Astrocyte (in vitro differentiated cells and primary cell): Measurements from ENCODE around the gene SHOX. TPM values are rescaled to one million over a fixed set of nuclear protein-coding genes. Genes with fewer than 3 reads are reported as not detected.

ENCODE experiments used
- DNase-seq: peaks from one replicate; pipeline ENCODE4 v3.0.0-alpha.2; 2010; ENCODE audit warnings: low read depth
- FAIRE-seq: peaks from 2 replicates; lab custom pipeline; 2011; peaks lifted over from hg19 to GRCh38; lab: Jason Lieb, UNC
- H2AFZ ChIP-seq: 2 replicates; pipeline ENCODE4 v1.6.0; 2012; ENCODE audit warnings: low read depth, low read length, inconsistent platforms
- H3K27ac ChIP-seq: 2 replicates; pipeline ENCODE4 v1.5.1; 2011; ENCODE audit warnings: low read depth, low read length, inconsistent platforms
- H3K27me3 ChIP-seq: 2 replicates; pipeline ENCODE4 v1.6.0; 2011; ENCODE audit warnings: low read length, inconsistent platforms; ENCODE audit not compliant: insufficient read depth
- H3K36me3 ChIP-seq: 2 replicates; pipeline ENCODE4 v1.5.1; 2011; ENCODE audit warnings: low read length, inconsistent platforms; ENCODE audit not compliant: insufficient read depth
- H3K4me1 ChIP-seq: 2 replicates; pipeline ENCODE4 v1.5.1; 2011; ENCODE audit warnings: low read length, inconsistent platforms; ENCODE audit not compliant: insufficient read depth
- H3K4me2 ChIP-seq: 2 replicates; pipeline ENCODE4 v1.6.0; 2012; ENCODE audit warnings: low read length, inconsistent platforms
- H3K4me3 ChIP-seq: 2 replicates; pipeline ENCODE4 v1.5.1; 2011; ENCODE audit warnings: low read depth, mild to moderate bottlenecking, low read length, inconsistent platforms; ENCODE audit not compliant: insufficient read depth
- H3K79me2 ChIP-seq: 2 replicates; pipeline ENCODE4 v1.6.0; 2012; ENCODE audit warnings: mild to moderate bottlenecking, low read length, inconsistent platforms; ENCODE audit not compliant: insufficient read depth
- H3K9ac ChIP-seq: 2 replicates; pipeline ENCODE4 v1.6.0; 2012; ENCODE audit warnings: mild to moderate bottlenecking, low read length, inconsistent platforms
- H3K9me3 ChIP-seq: 2 replicates; pipeline ENCODE4 v1.5.1; 2012; ENCODE audit warnings: low read depth, mild to moderate bottlenecking, low read length, inconsistent platforms; ENCODE audit not compliant: insufficient read depth
- H4K20me1 ChIP-seq: 2 replicates; pipeline ENCODE4 v1.6.0; 2012; ENCODE audit warnings: low read length, inconsistent platforms; ENCODE audit not compliant: insufficient read depth
- H3K27ac Mint-ChIP-seq: one replicate; pipeline ENCODE4 v1.8.0; 2021; ENCODE audit warnings: mild to moderate bottlenecking, mixed read lengths; ENCODE audit not compliant: unreplicated experiment
- H3K27me3 Mint-ChIP-seq: one replicate; pipeline ENCODE4 v1.8.0; 2021; ENCODE audit warnings: low read depth, mixed read lengths; ENCODE audit not compliant: unreplicated experiment
- H3K36me3 Mint-ChIP-seq: one replicate; pipeline ENCODE4 v1.8.0; 2021; ENCODE audit warnings: low read depth, mixed read lengths; ENCODE audit not compliant: unreplicated experiment
- H3K4me1 Mint-ChIP-seq: one replicate; pipeline ENCODE4 v1.8.0; 2021; ENCODE audit warnings: low read depth, mixed read lengths; ENCODE audit not compliant: unreplicated experiment
- H3K4me3 Mint-ChIP-seq: one replicate; pipeline ENCODE4 v1.8.0; 2021; ENCODE audit warnings: mild to moderate bottlenecking, moderate library complexity, mixed read lengths; ENCODE audit not compliant: unreplicated experiment
- H3K9me3 Mint-ChIP-seq: one replicate; pipeline ENCODE4 v1.8.0; 2021; ENCODE audit warnings: mild to moderate bottlenecking, mixed read lengths; ENCODE audit not compliant: unreplicated experiment
- CTCF ChIP-seq: IDR thresholded peaks from 2 replicates; pipeline ENCODE4 v1.5.1; 2011; ENCODE audit warnings: low read depth, mild to moderate bottlenecking, inconsistent platforms, low read length, moderate library complexity; ENCODE audit not compliant: insufficient read depth
- EZH2 ChIP-seq: IDR thresholded peaks from 2 replicates; pipeline ENCODE4 v1.6.1; 2012; ENCODE audit warnings: mild to moderate bottlenecking, low read length, inconsistent platforms; ENCODE audit not compliant: insufficient read depth
- total RNA-seq: library from RNA; stranded (reverse); gene quantifications from 2 replicates; pipeline ENCODE4 v1.2.1, GENCODE V29; 2021

The SHOX gene
- total RNA-seq, 1 donor from 2014 or later: not detected

- no peaks in the 10 kb centered on the region for H3K36me3 ChIP-seq
- no peak overlapping the region for H3K9ac ChIP-seq
- H3K79me2 ChIP-seq: no peaks in the 10 kb centered on the region
- Mint-ChIP-seq H3K4me1 (no peaks in the 10 kb centered on the region), H3K4me3 (no peak overlapping the region), H3K27me3 (no peaks in the 10 kb centered on the region), H3K36me3 (no peaks in the 10 kb centered on the region), H3K9me3 (peaks cover 17% of the 10 kb centered on the region), H3K27ac (no peak overlapping the region)
- DNase-seq (no peak), FAIRE-seq (no peak)
- H3K27ac ChIP-seq: no peak overlapping the region
- no peaks in the 10 kb centered on the region for H4K20me1 ChIP-seq
- H3K27me3 ChIP-seq: no peaks in the 10 kb centered on the region
- peaks cover 13% of the 10 kb centered on the region for H3K9me3 ChIP-seq
- H3K4me3 ChIP-seq: no peak overlapping the region
- no peak overlapping the region for H3K4me2 ChIP-seq
- H2AFZ ChIP-seq: no peak overlapping the region
- no peaks in the 10 kb centered on the region for H3K4me1 ChIP-seq
- TF ChIP-seq EZH2 (no peak), CTCF (no peak)
Observed at GRCh38 chrX:701673-702072, 71.1 kb downstream of the SHOX start.

DNA sequence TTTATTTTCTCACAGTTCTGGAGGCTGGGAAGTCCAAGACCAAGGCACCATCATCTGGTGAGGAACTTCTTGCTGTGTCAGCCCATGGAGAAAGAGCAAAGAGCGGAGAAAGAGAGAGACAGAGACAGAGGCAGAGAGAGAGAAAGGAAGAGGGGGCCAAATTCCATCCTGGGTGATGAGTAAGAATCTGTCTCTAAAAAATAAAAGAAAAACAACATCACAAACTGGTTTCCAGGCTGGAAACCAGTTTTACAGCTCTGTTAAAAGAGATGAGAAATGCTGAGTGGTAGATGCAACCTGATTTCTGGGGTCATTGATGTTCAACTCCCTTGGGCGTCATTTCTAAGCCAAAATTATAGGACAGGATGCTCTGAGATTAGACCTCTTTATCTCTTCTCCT, 72.9 kb downstream of the SHOX start:
- H3K4me1 Mint-ChIP-seq: no peaks in the 10 kb centered on the region
- no peak overlapping the region for H3K27ac Mint-ChIP-seq
- H3K27me3 ChIP-seq: no peaks in the 10 kb centered on the region
- no peak overlapping the region for H3K9ac ChIP-seq
- FAIRE-seq (no peak), DNase-seq (no peak)
- no peaks in the 10 kb centered on the region for H3K79me2 ChIP-seq
- H3K9me3 Mint-ChIP-seq: peaks cover 17% of the 10 kb centered on the region
- no peaks in the 10 kb centered on the region for H3K36me3 ChIP-seq
- no peak for TF ChIP-seq CTCF
- no peak for TF ChIP-seq EZH2
- H3K27ac ChIP-seq: no peak overlapping the region
- no peak overlapping the region for H3K4me2 ChIP-seq
- H2AFZ ChIP-seq: no peak overlapping the region
- no peaks in the 10 kb centered on the region for H3K4me1 ChIP-seq
- H3K4me3 ChIP-seq: no peak overlapping the region
- no peaks in the 10 kb centered on the region for H3K27me3 Mint-ChIP-seq
- no peak overlapping the region for H3K4me3 Mint-ChIP-seq
- peaks cover 13% of the 10 kb centered on the region for H3K9me3 ChIP-seq
- no peaks in the 10 kb centered on the region for H3K36me3 Mint-ChIP-seq
- H4K20me1 ChIP-seq: no peaks in the 10 kb centered on the region

GRCh38 chrX:703866-704265, 73.3 kb downstream of the SHOX start:
- no peaks in the 10 kb centered on the region for H3K36me3 Mint-ChIP-seq
- no peaks in the 10 kb centered on the region for H3K27me3 ChIP-seq
- FAIRE-seq: no peak
- DNase-seq: no peak
- no peak overlapping the region for H3K9ac ChIP-seq
- H3K27ac Mint-ChIP-seq: no peak overlapping the region
- H3K79me2 ChIP-seq: no peaks in the 10 kb centered on the region
- H3K4me1 ChIP-seq: no peaks in the 10 kb centered on the region
- H2AFZ ChIP-seq: no peak overlapping the region
- peaks cover 14% of the 10 kb centered on the region for H3K9me3 Mint-ChIP-seq
- no peak overlapping the region for H3K27ac ChIP-seq
- H3K4me3 ChIP-seq: no peak overlapping the region
- H4K20me1 ChIP-seq: no peaks in the 10 kb centered on the region
- no peak overlapping the region for H3K4me3 Mint-ChIP-seq
- no peaks in the 10 kb centered on the region for H3K27me3 Mint-ChIP-seq
- no peaks in the 10 kb centered on the region for H3K36me3 ChIP-seq
- H3K4me2 ChIP-seq: no peak overlapping the region
- no peak for TF ChIP-seq EZH2
- TF ChIP-seq CTCF: no peak
- H3K4me1 Mint-ChIP-seq: no peaks in the 10 kb centered on the region
- peaks cover 13% of the 10 kb centered on the region for H3K9me3 ChIP-seq

Other genes starting within 250 kb of the SHOX start
- gene PPP2R3B, start 243.9 kb upstream of the SHOX start, total RNA-seq: 39.3 and 44.7 TPM in 2 replicates